IPS-18c (cell line): ENCODE results near the gene MEF2B.

Experiments
- H3K4me3 ChIP-seq: 2 replicates; pipeline ENCODE4 v1.7.0; 2013; ENCODE audit warnings: low read depth, mild to moderate bottlenecking, low read length, moderate library complexity; ENCODE audit not compliant: insufficient read depth
- H3K9me3 ChIP-seq: one replicate; pipeline ENCODE4 v1.6.1; 2013; ENCODE audit warnings: mild to moderate bottlenecking, low read length, moderate library complexity; ENCODE audit not compliant: control insufficient read depth, insufficient read depth

The MEF2B gene

GRCh38 chr19:19096641-19097627, 73.1 kb downstream of the MEF2B start:
- Histone ChIP-seq H3K4me3 (no peak overlapping the region), H3K9me3 (peaks cover 4% of the 10 kb centered on the region)

- Histone ChIP-seq H3K4me3 (no peak overlapping the region), H3K9me3 (peaks cover 4% of the 10 kb centered on the region)
These were observed 74.4 kb downstream of the MEF2B start for GRCh38 chr19:19095691-19096090.
